Stomach (tissue), 9 donors: ENCODE data around the gene EFCAB13. TPM values are rescaled to one million over a fixed set of nuclear protein-coding genes. Genes with fewer than 3 reads are reported as not detected.
A peak's percentile ranks its signal among the peaks of the same experiment; 100 is the strongest.
"Not testable (repeated sequence)": the region's sequence is repeated elsewhere in the genome, so short reads cannot be mapped to it uniquely, and the experiment has no call there.

Source experiments
- DNase-seq, 2 donors: peaks; one replicate each; pipeline versions ENCODE4 v3.0.0 to v3.0.0-alpha.2; 2013 to 2019
- H3K27ac ChIP-seq, 5 donors: fragments of 200-600 bp in 4 of 5; sonication (generic) in 4 of 5; one replicate each; pipeline ENCODE4 v1.5.1; 2013 to 2019; ENCODE audit warnings: mild to moderate bottlenecking in 1 of 5, moderate library complexity in 1 of 5
- H3K27me3 ChIP-seq, 3 donors: fragments of 200-600 bp; sonication (generic); one replicate each; pipeline ENCODE4 v1.5.1; 2017 to 2019; ENCODE audit warnings: mixed run types in 1 of 3
- H3K36me3 ChIP-seq, 4 donors: fragments of 200-600 bp; sonication (generic); 1 replicate in 3 of 4; 2 replicates in 1 of 4; pipeline ENCODE4 v1.5.1; 2016 to 2019
- H3K4me1 ChIP-seq, 4 donors: fragments of 200-600 bp; sonication (generic); one replicate each; pipeline ENCODE4 v1.5.1; 2016 to 2019
- H3K4me3 ChIP-seq, 4 donors: fragments of 200-600 bp; sonication (generic) in 3 of 4; one replicate each; pipeline ENCODE4 v1.5.1; 2016 to 2019; ENCODE audit warnings: mild to moderate bottlenecking in 1 of 4
- H3K9me3 ChIP-seq, 4 donors: fragments of 200-600 bp; sonication (generic); one replicate each; pipeline ENCODE4 v1.5.1; 2016 to 2019
- CTCF ChIP-seq, 7 experiments: fragments of 450-650 bp in 4 of 7; fragments of 200-600 bp in 3 of 7; sonication (generic) in 3 of 7; IDR thresholded peaks; one replicate each; pipeline ENCODE4 v1.5.1; 2016 to 2019; ENCODE audit warnings: antibody characterized with exemption in 7 of 7, control low read depth in 2 of 7, mild to moderate bottlenecking in 1 of 7
- EP300 ChIP-seq: sonication (generic); formaldehyde crosslinking; IDR thresholded peaks from one replicate; pipeline ENCODE4 v1.6.1; 2017; ENCODE audit warnings: antibody characterized with exemption
- POLR2A ChIP-seq, 4 donors: fragments of 450-650 bp; IDR thresholded peaks; one replicate each; pipeline ENCODE4 v1.6.1; 2016; ENCODE audit warnings: antibody characterized with exemption in 4 of 4, control low read depth in 2 of 4, mild to moderate bottlenecking in 1 of 4, moderate library complexity in 1 of 4
- POLR2AphosphoS5 ChIP-seq, 3 donors: sonication (generic); formaldehyde crosslinking; IDR thresholded peaks; one replicate each; pipeline ENCODE4 v1.6.1; 2016; ENCODE audit warnings: antibody characterized with exemption in 3 of 3
- WGBS, 5 donors: extraction: QIAGEN DNeasy Blood & Tissue Kit in 3 of 5; methylation state at CpG; one replicate each; pipeline versions ENCODE4 v1.1.5 to v1.1.7; 2013 to 2018; 5-methylcytosine and 5-hydroxymethylcytosine counted together
- intact Hi-C: fragments of 100-400 bp; cut with DNase I; formaldehyde crosslinking; loops from one replicate; pipeline ENCODE4 v1.15.1; 2023; ENCODE audit warnings: low total_unique reads
- polyA plus RNA-seq, 3 donors: library from polyadenylated mRNA; stranded (reverse); fragments of 200-250 nt; gene quantifications; one replicate each; pipeline ENCODE4 v1.2.3, GENCODE V29; 2013
- total RNA-seq, 5 donors: library from RNA; depleted of rRNA; stranded (reverse); fragments of >200 nt; gene quantifications; one replicate each; pipeline versions ENCODE4 v1.1.0 to v1.2.3, GENCODE V29; 2014 to 2016
- donor health status: healthy with polysubstance abuse.
- donor health status: Bipolar disorder and iron deficiency.
- donor health status: healthy.

Gene EFCAB13
- total and polyA plus RNA-seq, 8 donors = 0.29 to 27.0 (median 4.6) TPM

DNA sequence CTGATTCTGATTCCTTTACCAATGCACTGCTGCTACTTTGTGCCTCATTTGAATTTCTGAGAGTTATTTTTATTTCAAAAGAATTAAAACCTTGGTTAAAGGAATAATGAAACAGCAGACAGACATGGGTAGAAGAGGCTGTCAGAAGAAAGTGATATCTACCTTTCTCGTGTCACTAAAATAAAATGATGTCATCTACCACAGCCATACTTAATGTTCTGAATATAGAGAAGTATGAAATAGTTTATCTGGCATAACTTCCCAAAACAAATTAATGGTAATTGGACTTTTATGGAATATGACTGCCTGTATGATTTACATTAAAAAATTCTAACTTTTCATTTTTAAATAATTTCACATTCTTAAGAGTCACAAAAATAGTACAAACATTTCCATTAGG, 52.5 kb downstream of the EFCAB13 start:
- Histone ChIP-seq H3K27me3 (no peaks in the 10 kb centered on the region), H3K27ac (no peak overlapping the region), H3K9me3 (peaks cover 0 to 7% (median 2%) of the 10 kb centered on the region in 4 donors), H3K4me3 (no peak overlapping the region), H3K4me1 (no peaks in the 10 kb centered on the region), H3K36me3 (no peaks in the 10 kb centered on the region)
- no peak for DNase-seq
- no peak for TF ChIP-seq EP300
- TF ChIP-seq CTCF (IDR thresholded peaks at IDR 0.05) = no peak
- no peak for TF ChIP-seq POLR2AphosphoS5 (IDR thresholded peaks at IDR 0.05)
- no peak for TF ChIP-seq POLR2A (IDR thresholded peaks at IDR 0.05)
- intact Hi-C loops = no loop called here
- 83 to 97% (median 85%) methylated on average over 1 of the region's 1 CpG for WGBS, 5 donors

- Histone ChIP-seq H3K27me3 (no peaks in the 10 kb centered on the region), H3K4me1 (no peaks in the 10 kb centered on the region), H3K9me3 (peaks cover 0 to under 1% (median 0%) of the 10 kb centered on the region in 4 donors), H3K36me3 (peaks cover 0 to 13% (median 11%) of the 10 kb centered on the region in 4 donors), H3K27ac (no peak overlapping the region), H3K4me3 (no peak overlapping the region)
- intact Hi-C loops = no loop called here
- DNase-seq = no peak
- TF ChIP-seq POLR2A (IDR thresholded peaks at IDR 0.05) (no peak), EP300 (no peak), CTCF (IDR thresholded peaks at IDR 0.05) (no peak)
Observed at GRCh38 chr17:47388825-47389224, 65.1 kb downstream of the EFCAB13 start.

GRCh38 chr17:47397532-47398128, 73.9 kb downstream of the EFCAB13 start:
- not testable (repeated sequence) for DNase-seq, H3K27ac ChIP-seq, H3K27me3 ChIP-seq

DNA sequence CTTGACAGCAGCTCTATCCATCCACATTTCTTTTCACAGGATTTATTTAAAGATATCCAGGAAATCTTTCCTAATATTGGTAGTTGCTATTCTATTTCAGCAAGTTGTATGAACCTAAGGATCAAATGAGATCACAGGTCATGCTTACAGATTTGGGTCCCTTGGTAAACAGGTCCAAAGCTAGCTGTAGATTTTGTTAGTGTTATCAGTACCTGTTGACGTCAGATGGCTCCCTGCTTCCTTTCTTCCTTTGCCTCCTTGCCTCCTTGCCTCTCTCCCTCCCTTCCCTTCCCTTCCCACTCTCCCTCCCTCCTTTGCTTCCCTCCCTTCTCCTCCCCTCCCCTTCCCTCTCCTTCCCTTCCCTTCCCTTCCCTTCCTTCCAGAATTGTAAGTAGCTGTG, 76.6 kb downstream of the EFCAB13 start:
- whole genome bisulfite sequencing, 5 donors = 17 to 40% (median 30%) methylated on average over 1 of the region's 1 CpG
- intact Hi-C loops = no loop called here
- TF ChIP-seq POLR2A (IDR thresholded peaks at IDR 0.05) (no peak), CTCF (IDR thresholded peaks at IDR 0.05) (no peak), EP300 (no peak), POLR2AphosphoS5 (IDR thresholded peaks at IDR 0.05) (no peak)
- DNase-seq = peak in 1 of 2 donors; percentile 10
- Histone ChIP-seq H3K4me3 (no peak overlapping the region), H3K9me3 (no peaks in the 10 kb centered on the region), H3K27ac (peak overlapping the region in 3 of 5 donors; percentile 16 to 66 (median 37)), H3K36me3 (peaks cover 0 to 5% (median 1%) of the 10 kb centered on the region in 4 donors), H3K27me3 (no peaks in the 10 kb centered on the region), H3K4me1 (peaks cover 0 to 10% (median 7%) of the 10 kb centered on the region in 4 donors)

More at GRCh38 chr17:47397532-47398128, 73.9 kb downstream of the EFCAB13 start:
- intact Hi-C loops, H3K36me3 ChIP-seq, H3K4me1 ChIP-seq, H3K9me3 ChIP-seq, H3K4me3 ChIP-seq: not testable (repeated sequence)
- WGBS, 5 donors = 80 to 97% (median 96%) methylated on average over 2 to 45 of the region's 49 CpGs; no CpG with 5 or more reads in 1 of the 5 donors

DNA sequence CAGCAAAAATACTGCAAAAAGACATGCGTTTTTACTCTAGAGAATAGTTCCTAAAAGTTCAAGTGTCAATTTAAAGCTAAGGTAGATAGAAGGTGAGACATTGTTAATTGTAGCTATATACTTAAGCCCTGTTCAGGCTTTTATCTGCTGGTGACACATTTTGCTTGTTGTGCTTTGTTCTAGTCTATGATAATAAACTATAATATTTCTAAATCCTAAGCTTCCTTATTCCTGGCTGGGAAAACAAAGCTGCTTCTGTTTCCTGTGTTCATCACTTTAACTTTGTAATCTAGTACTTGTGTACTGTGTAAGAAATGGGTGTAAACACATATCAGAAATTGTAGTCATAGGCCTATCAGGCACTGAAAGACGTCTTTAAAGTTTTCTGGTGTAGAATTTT, 77.3 kb downstream of the EFCAB13 start:
- H3K4me3 ChIP-seq = no peak overlapping the region
- H3K27me3 ChIP-seq = no peaks in the 10 kb centered on the region
- peak overlapping the region in 1 of 5 donors; percentile 37 for H3K27ac ChIP-seq
- peaks cover 0 to 5% (median 1%) of the 10 kb centered on the region in 4 donors for H3K36me3 ChIP-seq
- no peaks in the 10 kb centered on the region for H3K9me3 ChIP-seq
- TF ChIP-seq EP300 = no peak
- TF ChIP-seq CTCF (IDR thresholded peaks at IDR 0.05) = no peak
- no peak for TF ChIP-seq POLR2AphosphoS5 (IDR thresholded peaks at IDR 0.05)
- no peak for TF ChIP-seq POLR2A (IDR thresholded peaks at IDR 0.05)
- peaks cover 0 to 10% (median 7%) of the 10 kb centered on the region in 4 donors for H3K4me1 ChIP-seq
- DNase-seq = no peak
- intact Hi-C loops = no loop called here
- WGBS, 5 donors = 47 to 63% (median 54%) methylated on average over 2 of the region's 2 CpGs
